ENCODE data around the gene BARHL1.

Gene BARHL1

GRCh38 chr9:132589148-132590036, 7.0 kb downstream of the BARHL1 start:
- Histone ChIP-seq H3K18ac (ENCODE audit: low read depth in 1 of 2, low read length in 2 of 2) (no peak overlapping the region), H2BK15ac (ENCODE audit: low read depth, poor library complexity, severe bottlenecking) (no peak overlapping the region), H2AK5ac (ENCODE audit: low read length, severe bottlenecking) (no peak overlapping the region), H3K14ac (ENCODE audit: low read length in 2 of 2) (no peak overlapping the region), H3K79me1 (replicated peaks; ENCODE audit: low read length, poor library complexity, severe bottlenecking) (peaks cover 2% of the 10 kb centered on the region), H3K4me2 (ENCODE audit: low read length, poor library complexity, severe bottlenecking) (no peak overlapping the region), H3K9me3 (ENCODE audit: control insufficient read depth, low read length) (no peaks in the 10 kb centered on the region), H3K4me1 (ENCODE audit: control insufficient read depth, insufficient read depth, low read depth, low read length) (peaks cover 29% of the 10 kb centered on the region), H4K8ac (ENCODE audit: low read length) (no peak overlapping the region), H2BK5ac (ENCODE audit: low read depth, low read length, poor library complexity, severe bottlenecking) (no peak overlapping the region), H4K91ac (ENCODE audit: low read length) (no peak overlapping the region), H3K27me3 (ENCODE audit: control insufficient read depth in 1 of 2, insufficient read depth in 1 of 2, low read length in 2 of 2) (peaks cover 76 to 81% of the 10 kb centered on the region in 2 experiments), H3K36me3 (ENCODE audit: control insufficient read depth in 1 of 2, insufficient read depth in 2 of 2, low read depth in 1 of 2, low read length in 2 of 2) (peaks cover 7 to 14% of the 10 kb centered on the region in 2 experiments), H3K4me3 (ENCODE audit: insufficient read depth in 1 of 2, low read depth in 1 of 2, low read length in 2 of 2) (no peak overlapping the region), H2BK120ac (ENCODE audit: low read depth, low read length) (no peak overlapping the region), H2AFZ (ENCODE audit: low read depth, low read length) (no peak overlapping the region), H3K23ac (ENCODE audit: low read length in 2 of 2) (no peak overlapping the region), H2BK12ac (ENCODE audit: low read length in 2 of 2) (no peak overlapping the region), H3K9ac (ENCODE audit: low read length) (no peak overlapping the region), H3K27ac (ENCODE audit: low read length, poor library complexity, severe bottlenecking) (no peak overlapping the region), H3K4ac (ENCODE audit: low read depth in 1 of 2, low read length in 2 of 2) (no peak overlapping the region)
- no peak for DNase-seq
- WGBS, result 6% methylated on average over 69 of the region's 83 CpGs

DNA sequence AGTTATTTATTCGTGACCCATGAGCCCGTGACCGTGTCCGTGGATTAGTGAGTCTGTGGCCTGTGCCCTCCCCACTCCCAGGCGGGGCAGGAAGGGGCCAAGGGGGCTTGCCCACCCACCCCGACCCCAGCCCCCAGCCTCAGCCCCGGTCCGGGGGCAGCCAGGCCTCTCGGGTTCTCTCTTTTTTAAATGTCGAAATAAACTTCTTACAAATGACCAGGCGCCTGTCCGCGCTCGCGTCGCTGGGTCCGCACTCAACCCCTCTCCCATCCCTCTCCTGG, 7.6 kb downstream of the BARHL1 start:
- Histone ChIP-seq H3K4ac (ENCODE audit: low read depth in 1 of 2, low read length in 2 of 2) (no peak overlapping the region), H4K8ac (ENCODE audit: low read length) (no peak overlapping the region), H3K9ac (ENCODE audit: low read length) (no peak overlapping the region), H2BK120ac (ENCODE audit: low read depth, low read length) (no peak overlapping the region), H2AFZ (ENCODE audit: low read depth, low read length) (no peak overlapping the region), H3K23ac (ENCODE audit: low read length in 2 of 2) (no peak overlapping the region), H3K14ac (ENCODE audit: low read length in 2 of 2) (no peak overlapping the region), H2BK15ac (ENCODE audit: low read depth, poor library complexity, severe bottlenecking) (no peak overlapping the region), H2BK12ac (ENCODE audit: low read length in 2 of 2) (no peak overlapping the region), H4K91ac (ENCODE audit: low read length) (no peak overlapping the region), H3K4me3 (ENCODE audit: insufficient read depth in 1 of 2, low read depth in 1 of 2, low read length in 2 of 2) (no peak overlapping the region), H3K9me3 (ENCODE audit: control insufficient read depth, low read length) (no peaks in the 10 kb centered on the region), H3K4me2 (ENCODE audit: low read length, poor library complexity, severe bottlenecking) (peak overlapping the region; percentile 23), H3K36me3 (ENCODE audit: control insufficient read depth in 1 of 2, insufficient read depth in 2 of 2, low read depth in 1 of 2, low read length in 2 of 2) (peaks cover 12 to 19% of the 10 kb centered on the region in 2 experiments), H3K27me3 (ENCODE audit: control insufficient read depth in 1 of 2, insufficient read depth in 1 of 2, low read length in 2 of 2) (peaks cover 70 to 75% of the 10 kb centered on the region in 2 experiments), H2BK5ac (ENCODE audit: low read depth, low read length, poor library complexity, severe bottlenecking) (no peak overlapping the region), H3K79me1 (replicated peaks; ENCODE audit: low read length, poor library complexity, severe bottlenecking) (peaks cover 3% of the 10 kb centered on the region), H3K27ac (ENCODE audit: low read length, poor library complexity, severe bottlenecking) (no peak overlapping the region), H2AK5ac (ENCODE audit: low read length, severe bottlenecking) (no peak overlapping the region), H3K18ac (ENCODE audit: low read depth in 1 of 2, low read length in 2 of 2) (no peak overlapping the region), H3K4me1 (ENCODE audit: control insufficient read depth, insufficient read depth, low read depth, low read length) (peaks cover 29% of the 10 kb centered on the region)
- DNase-seq, result no peak
- 3% methylated on average over 16 of the region's 17 CpGs for WGBS

- DNase-seq, result no peak
- no peak overlapping the region for H3K9ac ChIP-seq (ENCODE audit: low read length)
- H3K27me3 ChIP-seq (ENCODE audit: control insufficient read depth in 1 of 2, insufficient read depth in 1 of 2, low read length in 2 of 2), result peaks cover 64 to 69% of the 10 kb centered on the region in 2 experiments
- no peak overlapping the region for H3K14ac ChIP-seq (ENCODE audit: low read length in 2 of 2)
- no peak overlapping the region for H4K91ac ChIP-seq (ENCODE audit: low read length)
- H4K8ac ChIP-seq (ENCODE audit: low read length), result no peak overlapping the region
- H3K9me3 ChIP-seq (ENCODE audit: control insufficient read depth, low read length), result no peaks in the 10 kb centered on the region
- H3K18ac ChIP-seq (ENCODE audit: low read depth in 1 of 2, low read length in 2 of 2), result no peak overlapping the region
- no peak overlapping the region for H2BK15ac ChIP-seq (ENCODE audit: low read depth, poor library complexity, severe bottlenecking)
- no peak overlapping the region for H2AFZ ChIP-seq (ENCODE audit: low read depth, low read length)
- no peak overlapping the region for H2AK5ac ChIP-seq (ENCODE audit: low read length, severe bottlenecking)
- peak overlapping the region; percentile 23 for H3K4me2 ChIP-seq (ENCODE audit: low read length, poor library complexity, severe bottlenecking)
- no peak overlapping the region for H2BK120ac ChIP-seq (ENCODE audit: low read depth, low read length)
- peaks cover 16 to 25% of the 10 kb centered on the region in 2 experiments for H3K36me3 ChIP-seq (ENCODE audit: control insufficient read depth in 1 of 2, insufficient read depth in 2 of 2, low read depth in 1 of 2, low read length in 2 of 2)
- peaks cover 5% of the 10 kb centered on the region for H3K79me1 ChIP-seq (replicated peaks; ENCODE audit: low read length, poor library complexity, severe bottlenecking)
- peaks cover 26% of the 10 kb centered on the region for H3K4me1 ChIP-seq (ENCODE audit: control insufficient read depth, insufficient read depth, low read depth, low read length)
- no peak overlapping the region for H3K27ac ChIP-seq (ENCODE audit: low read length, poor library complexity, severe bottlenecking)
- no peak overlapping the region for H2BK5ac ChIP-seq (ENCODE audit: low read depth, low read length, poor library complexity, severe bottlenecking)
- H2BK12ac ChIP-seq (ENCODE audit: low read length in 2 of 2), result no peak overlapping the region
- under 1% methylated on average over 47 of the region's 73 CpGs for WGBS
- no peak overlapping the region for H3K4ac ChIP-seq (ENCODE audit: low read depth in 1 of 2, low read length in 2 of 2)
- peak overlapping the region in 1 of 2 experiments; percentile 90 for H3K23ac ChIP-seq (ENCODE audit: low read length in 2 of 2)
- H3K4me3 ChIP-seq (ENCODE audit: insufficient read depth in 1 of 2, low read depth in 1 of 2, low read length in 2 of 2), result no peak overlapping the region
Observed at GRCh38 chr9:132590318-132591182, 8.1 kb downstream of the BARHL1 start.

DNA sequence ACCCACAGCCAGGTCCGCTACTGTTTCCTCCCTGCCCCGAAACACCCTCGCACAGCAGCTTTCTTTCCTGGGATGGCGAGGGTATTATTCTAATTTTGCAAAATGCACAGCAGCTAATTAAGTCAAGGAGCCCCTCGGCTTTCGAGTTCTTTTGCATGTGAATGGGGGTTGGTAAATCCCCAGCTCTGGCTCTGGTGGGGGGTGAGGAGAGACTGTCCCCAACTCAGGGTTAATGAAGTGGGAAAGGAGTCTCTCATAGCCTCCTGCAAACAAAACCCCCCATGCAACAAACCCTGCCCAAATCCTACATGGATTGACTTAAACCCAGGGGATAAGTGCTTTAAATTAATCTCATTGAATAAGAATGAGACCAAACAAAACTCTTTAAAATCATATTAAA, 8.8 kb downstream of the BARHL1 start:
- Histone ChIP-seq H3K9ac (ENCODE audit: low read length) (no peak overlapping the region), H2BK15ac (ENCODE audit: low read depth, poor library complexity, severe bottlenecking) (no peak overlapping the region), H4K91ac (ENCODE audit: low read length) (no peak overlapping the region), H2BK12ac (ENCODE audit: low read length in 2 of 2) (no peak overlapping the region), H3K4me3 (ENCODE audit: insufficient read depth in 1 of 2, low read depth in 1 of 2, low read length in 2 of 2) (no peak overlapping the region), H3K18ac (ENCODE audit: low read depth in 1 of 2, low read length in 2 of 2) (no peak overlapping the region), H2BK120ac (ENCODE audit: low read depth, low read length) (no peak overlapping the region), H3K4me1 (ENCODE audit: control insufficient read depth, insufficient read depth, low read depth, low read length) (peaks cover 26% of the 10 kb centered on the region), H3K79me1 (replicated peaks; ENCODE audit: low read length, poor library complexity, severe bottlenecking) (peaks cover 5% of the 10 kb centered on the region), H2AFZ (ENCODE audit: low read depth, low read length) (no peak overlapping the region), H3K14ac (ENCODE audit: low read length in 2 of 2) (no peak overlapping the region), H3K9me3 (ENCODE audit: control insufficient read depth, low read length) (no peaks in the 10 kb centered on the region), H3K36me3 (ENCODE audit: control insufficient read depth in 1 of 2, insufficient read depth in 2 of 2, low read depth in 1 of 2, low read length in 2 of 2) (peaks cover 17 to 30% of the 10 kb centered on the region in 2 experiments), H3K27ac (ENCODE audit: low read length, poor library complexity, severe bottlenecking) (no peak overlapping the region), H3K27me3 (ENCODE audit: control insufficient read depth in 1 of 2, insufficient read depth in 1 of 2, low read length in 2 of 2) (peaks cover 57 to 62% of the 10 kb centered on the region in 2 experiments), H2AK5ac (ENCODE audit: low read length, severe bottlenecking) (no peak overlapping the region), H2BK5ac (ENCODE audit: low read depth, low read length, poor library complexity, severe bottlenecking) (no peak overlapping the region), H3K4me2 (ENCODE audit: low read length, poor library complexity, severe bottlenecking) (no peak overlapping the region), H3K23ac (ENCODE audit: low read length in 2 of 2) (no peak overlapping the region), H4K8ac (ENCODE audit: low read length) (no peak overlapping the region), H3K4ac (ENCODE audit: low read depth in 1 of 2, low read length in 2 of 2) (no peak overlapping the region)
- WGBS, result no CpG with 5 or more reads among the region's 6 CpGs
- DNase-seq, result no peak

All from mesenchymal stem cell (in vitro differentiated cells and primary cell).